Thoracic aorta (tissue), 2 donors: Measurements from ENCODE around the gene OSR1. TPM values are rescaled to one million over a fixed set of nuclear protein-coding genes. Genes with fewer than 3 reads are reported as not detected.
"Not testable (repeated sequence)": the region's sequence is repeated elsewhere in the genome, so short reads cannot be mapped to it uniquely, and the experiment has no call there.

Experiments used
- ATAC-seq: fragments of 150-250 bp; one replicate; pipeline ENCODE4 v1.8.0; 2017; ENCODE audit warnings: low read depth; ENCODE audit not compliant: insufficient number of reproducible peaks, low FRiP score
- DNase-seq: peaks from one replicate; pipeline ENCODE4 v3.0.0-alpha.2; 2020; ENCODE audit warnings: low spot score
- H3K27ac ChIP-seq, 2 donors: fragments of 200-600 bp; sonication (generic); 1 replicate in 1 of 2; 2 replicates in 1 of 2; pipeline ENCODE4 v1.5.1; 2016; ENCODE audit warnings: mild to moderate bottlenecking in 2 of 2, moderate library complexity in 2 of 2
- H3K27me3 ChIP-seq: fragments of 200-600 bp; sonication (generic); replicated peaks from 2 replicates; pipeline ENCODE4 v1.6.0; 2016; ENCODE audit warnings: mild to moderate bottlenecking; ENCODE audit not compliant: insufficient read depth
- H3K36me3 ChIP-seq: fragments of 200-600 bp; sonication (generic); one replicate; pipeline ENCODE4 v1.5.1; 2016
- H3K4me1 ChIP-seq, 2 donors: fragments of 200-600 bp; sonication (generic); 1 replicate in 1 of 2; 2 replicates in 1 of 2; pipeline versions ENCODE4 v1.5.1 to v1.6.0; 2016; ENCODE audit warnings: low read depth in 2 of 2, mild to moderate bottlenecking in 1 of 2; ENCODE audit not compliant: control insufficient read depth in 1 of 2
- H3K4me3 ChIP-seq: fragments of 200-600 bp; sonication (generic); 2 replicates; pipeline ENCODE4 v1.5.1; 2016; ENCODE audit warnings: mild to moderate bottlenecking
- H3K9me3 ChIP-seq: fragments of 200-600 bp; sonication (generic); 2 replicates; pipeline ENCODE4 v1.5.1; 2016
- CTCF ChIP-seq: fragments of 200-600 bp; sonication (generic); IDR thresholded peaks from one replicate; pipeline ENCODE4 v1.5.1; 2019; ENCODE audit warnings: antibody characterized with exemption
- total RNA-seq, 2 donors: library from RNA; depleted of rRNA; stranded (reverse); fragments of >200 nt; gene quantifications; one replicate each; pipeline versions ENCODE4 v1.1.0 to v1.2.3, GENCODE V29; 2016

The OSR1 gene
- 100 to 1,000 TPM in 1 of 2 donors, 10 to 100 TPM in 1; 90.7 to 180 TPM for total RNA-seq

- Histone ChIP-seq H3K4me3 (peak within 1 kb of the TSS; percentile 95), H3K27ac (peak within 1 kb of the TSS; percentile 88 to 96), H3K36me3 (no peaks in the 10 kb centered on the region), H3K4me1 (peaks cover 6 to 43% of the 10 kb centered on the region in 2 donors), H3K27me3 (no peaks in the 10 kb centered on the region), H3K9me3 (no peaks in the 10 kb centered on the region)
- DNase-seq: no peak
- peak; percentile 36 for ATAC-seq
- TF ChIP-seq CTCF: no peak
Measured at GRCh38 chr2:19358242-19359020, at the start of gene OSR1. OSR1 (minus strand) TSS chr2:19358623; CDS start chr2:19353805, 4,818 bp downstream.

- no peak for TF ChIP-seq CTCF
Measured at GRCh38 chr2:19403785-19404184, 45.4 kb upstream of the OSR1 start.

GRCh38 chr2:19392191-19392590 lies 33.8 kb upstream of the OSR1 start:
- ATAC-seq (no peak), DNase-seq (no peak)
- Histone ChIP-seq H3K9me3 (no peaks in the 10 kb centered on the region), H3K36me3 (no peaks in the 10 kb centered on the region), H3K4me3 (no peak overlapping the region), H3K4me1 (no peaks in the 10 kb centered on the region), H3K27me3 (no peaks in the 10 kb centered on the region), H3K27ac (no peak overlapping the region)
- TF ChIP-seq CTCF: no peak

More at GRCh38 chr2:19403785-19404184, 45.4 kb upstream of the OSR1 start:
- Histone ChIP-seq H3K4me3 (no peak overlapping the region), H3K36me3 (no peaks in the 10 kb centered on the region), H3K9me3 (no peaks in the 10 kb centered on the region), H3K27me3 (no peaks in the 10 kb centered on the region), H3K4me1 (no peaks in the 10 kb centered on the region), H3K27ac (no peak overlapping the region)
- DNase-seq (no peak), ATAC-seq (no peak)

GRCh38 chr2:19389469-19389868 lies 31.0 kb upstream of the OSR1 start:
- H3K27ac ChIP-seq, ATAC-seq, H3K36me3 ChIP-seq, H3K4me1 ChIP-seq, H3K9me3 ChIP-seq, DNase-seq, H3K27me3 ChIP-seq, H3K4me3 ChIP-seq: not testable (repeated sequence)

- H3K27ac ChIP-seq: no peak overlapping the region
Measured at GRCh38 chr2:19380532-19380931, 22.1 kb upstream of the OSR1 start.

More at GRCh38 chr2:19380532-19380931, 22.1 kb upstream of the OSR1 start:
- Histone ChIP-seq H3K4me1 (no peaks in the 10 kb centered on the region), H3K9me3 (no peaks in the 10 kb centered on the region), H3K27me3 (no peaks in the 10 kb centered on the region), H3K36me3 (no peaks in the 10 kb centered on the region), H3K4me3 (no peak overlapping the region)
- ATAC-seq (no peak), DNase-seq (no peak)
- no peak for TF ChIP-seq CTCF
